ENCODE measurements around the gene GMEB2.
"Not testable (repeated sequence)": the region's sequence is repeated elsewhere in the genome, so short reads cannot be mapped to it uniquely, and the experiment has no call there.

The GMEB2 gene, protein sequence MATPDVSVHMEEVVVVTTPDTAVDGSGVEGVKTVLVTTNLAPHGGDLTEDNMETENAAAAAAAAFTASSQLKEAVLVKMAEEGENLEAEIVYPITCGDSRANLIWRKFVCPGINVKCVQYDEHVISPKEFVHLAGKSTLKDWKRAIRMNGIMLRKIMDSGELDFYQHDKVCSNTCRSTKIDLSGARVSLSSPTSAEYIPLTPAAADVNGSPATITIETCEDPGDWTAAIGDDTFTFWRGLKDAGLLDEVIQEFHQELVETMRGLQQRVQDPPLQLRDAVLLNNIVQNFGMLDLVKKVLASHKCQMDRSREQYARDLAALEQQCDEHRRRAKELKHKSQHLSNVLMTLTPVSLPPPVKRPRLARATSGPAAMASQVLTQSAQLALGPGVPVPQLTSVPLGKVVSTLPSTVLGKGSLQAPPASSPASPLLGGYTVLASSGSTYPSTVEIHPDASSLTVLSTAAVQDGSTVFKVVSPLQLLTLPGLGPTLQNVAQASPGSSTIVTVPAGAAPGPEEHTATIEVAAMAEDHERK

DNA sequence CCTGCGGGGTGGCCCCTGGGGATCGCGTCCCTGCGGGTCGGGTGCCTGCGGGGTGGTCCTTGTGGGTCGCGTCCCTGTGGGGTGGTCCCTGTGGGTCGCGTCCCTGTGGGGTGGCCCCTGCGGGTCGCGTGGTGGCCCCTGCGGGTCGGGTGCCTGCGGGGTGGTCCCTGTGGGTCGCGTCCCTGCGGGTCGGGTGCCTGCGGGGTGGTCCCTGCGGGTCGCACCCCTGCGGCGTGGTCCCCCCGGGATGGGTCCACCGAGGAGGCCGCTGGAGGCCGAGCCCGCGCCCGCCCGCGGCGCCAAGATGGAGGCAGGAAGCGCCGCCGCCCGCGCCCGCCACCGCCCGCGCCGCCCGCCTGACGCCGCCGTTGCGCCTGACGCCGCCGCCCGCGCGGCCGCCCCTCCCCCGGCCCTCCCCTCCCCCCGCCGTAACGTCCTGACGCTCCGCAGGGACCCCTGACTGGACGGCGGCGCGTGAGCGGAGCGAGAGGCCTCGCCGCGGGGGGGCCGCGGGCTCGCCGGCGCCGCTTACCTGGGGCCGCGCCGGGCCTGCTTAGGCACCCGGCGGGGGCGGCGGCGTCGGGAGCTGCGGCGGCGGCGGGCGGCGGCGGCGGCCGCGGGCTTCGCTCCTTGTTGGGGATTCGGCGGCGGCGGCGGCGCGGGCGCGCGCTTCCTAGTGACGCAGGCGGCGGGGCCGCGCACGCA is at the start of gene GMEB2:
TSS of gene GMEB2 (minus strand) at position 678 of the 705 bp plus-strand sequence. CDS start 7,704 bp downstream, outside the sequence.
- no peak for FAIRE-seq

GRCh38 chr20:63675681-63676368 is 48.9 kb upstream of the GMEB2 start:
- no peak for FAIRE-seq

DNA sequence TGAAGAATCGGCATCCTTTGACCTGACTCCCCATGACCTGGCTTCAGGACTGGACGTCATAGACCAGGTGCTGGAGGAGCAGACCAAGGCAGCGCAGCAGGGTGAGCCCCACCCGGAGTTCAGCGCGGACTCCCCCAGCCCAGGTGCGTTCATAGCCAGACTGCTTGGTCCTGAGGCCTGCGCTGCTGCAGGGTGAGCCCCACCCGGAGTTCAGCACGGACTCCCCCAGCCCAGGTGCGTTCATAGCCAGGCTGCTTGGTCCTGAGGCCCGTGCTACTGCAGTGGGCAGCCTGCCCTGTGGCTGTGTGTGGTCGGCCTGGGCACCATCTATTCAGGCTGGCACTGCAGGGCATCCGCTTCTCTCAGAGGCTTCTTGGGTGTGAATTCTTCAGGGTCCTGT is 47.0 kb upstream of the GMEB2 start:
- FAIRE-seq: no peak

- FAIRE-seq: no peak
These were observed 45.8 kb upstream of the GMEB2 start for GRCh38 chr20:63672666-63673065.

GRCh38 chr20:63671695-63672094 is 44.8 kb upstream of the GMEB2 start:
- not testable (repeated sequence) for FAIRE-seq

DNA sequence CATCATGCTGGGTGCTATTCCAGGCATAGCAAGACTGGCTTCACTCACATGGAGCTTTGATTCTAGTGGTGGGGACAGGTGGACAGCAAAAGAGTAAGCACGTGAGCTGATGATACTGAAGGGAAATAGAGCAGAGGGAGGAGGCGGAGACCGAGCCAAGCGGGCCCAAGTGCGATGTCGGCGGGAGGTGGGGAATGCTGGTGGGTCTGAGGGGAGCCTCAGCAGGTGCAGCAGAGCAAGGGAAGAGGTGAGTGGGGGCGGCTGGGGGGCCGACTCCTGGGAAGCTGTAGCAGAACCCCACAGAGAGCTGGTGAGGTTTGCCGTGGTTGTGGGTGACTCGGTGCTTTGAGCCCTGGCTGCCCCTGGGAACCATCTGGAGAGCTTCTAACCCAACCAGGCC is 41.5 kb upstream of the GMEB2 start:
- no peak for FAIRE-seq

- FAIRE-seq: no peak
These were observed 41.0 kb upstream of the GMEB2 start for GRCh38 chr20:63667858-63668257.

DNA sequence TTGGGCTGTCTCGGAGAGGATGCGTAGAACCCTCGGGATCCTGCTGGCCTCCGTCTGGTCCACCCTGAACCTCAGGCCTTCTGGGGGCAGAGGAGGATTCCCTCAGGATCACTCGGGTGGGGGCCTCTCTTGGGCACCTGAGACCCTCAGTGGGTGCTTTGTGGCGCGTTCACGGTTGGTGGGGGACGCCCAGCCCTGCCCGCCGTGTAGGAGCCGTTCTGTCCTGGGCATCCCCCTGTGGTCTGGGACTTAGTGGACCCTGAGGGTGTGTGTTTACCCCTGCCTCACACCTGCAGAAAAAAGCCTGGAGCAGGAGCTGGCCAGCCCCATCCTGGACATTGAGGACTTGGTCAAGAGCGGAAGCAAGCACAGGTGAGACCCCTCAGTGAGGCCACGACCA is 38.8 kb upstream of the GMEB2 start:
- no peak for FAIRE-seq

- FAIRE-seq: no peak
These were observed 38.1 kb upstream of the GMEB2 start for GRCh38 chr20:63664861-63665594.

DNA sequence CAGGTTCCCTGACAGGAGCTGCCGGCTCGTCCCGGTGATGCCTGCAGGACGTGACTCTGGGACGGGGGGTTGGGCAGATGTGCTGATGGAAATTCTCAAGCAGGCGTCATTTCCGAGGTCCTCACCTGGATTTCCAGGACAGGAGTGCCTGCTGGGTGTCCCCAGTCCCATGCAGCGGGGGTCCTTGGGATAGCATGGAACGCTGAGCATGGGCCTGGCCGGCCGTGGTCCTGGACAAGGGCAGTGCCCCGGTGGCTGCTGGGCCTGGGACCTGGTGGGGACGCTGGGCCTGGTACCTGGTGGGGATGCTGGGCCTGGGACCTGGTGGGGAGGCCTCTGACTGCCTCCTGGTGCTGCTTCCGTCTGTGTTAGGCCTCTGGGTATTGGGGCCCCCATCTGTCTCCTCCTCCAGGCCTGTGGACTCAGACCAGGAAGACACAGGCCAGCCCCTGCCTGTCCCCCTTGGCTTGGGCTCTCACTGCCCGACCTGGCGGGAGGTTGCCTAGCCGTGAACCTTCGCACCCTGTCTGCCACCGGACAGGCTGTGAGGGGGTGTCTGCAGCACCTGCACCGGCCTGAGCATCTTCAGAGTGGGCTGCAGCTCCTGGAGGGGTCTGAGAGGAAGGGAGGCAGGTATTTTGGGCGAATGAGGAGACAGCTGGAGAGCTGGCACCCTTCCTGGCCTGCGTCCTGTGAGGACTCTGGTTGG is 37.4 kb upstream of the GMEB2 start:
- no peak for FAIRE-seq

DNA sequence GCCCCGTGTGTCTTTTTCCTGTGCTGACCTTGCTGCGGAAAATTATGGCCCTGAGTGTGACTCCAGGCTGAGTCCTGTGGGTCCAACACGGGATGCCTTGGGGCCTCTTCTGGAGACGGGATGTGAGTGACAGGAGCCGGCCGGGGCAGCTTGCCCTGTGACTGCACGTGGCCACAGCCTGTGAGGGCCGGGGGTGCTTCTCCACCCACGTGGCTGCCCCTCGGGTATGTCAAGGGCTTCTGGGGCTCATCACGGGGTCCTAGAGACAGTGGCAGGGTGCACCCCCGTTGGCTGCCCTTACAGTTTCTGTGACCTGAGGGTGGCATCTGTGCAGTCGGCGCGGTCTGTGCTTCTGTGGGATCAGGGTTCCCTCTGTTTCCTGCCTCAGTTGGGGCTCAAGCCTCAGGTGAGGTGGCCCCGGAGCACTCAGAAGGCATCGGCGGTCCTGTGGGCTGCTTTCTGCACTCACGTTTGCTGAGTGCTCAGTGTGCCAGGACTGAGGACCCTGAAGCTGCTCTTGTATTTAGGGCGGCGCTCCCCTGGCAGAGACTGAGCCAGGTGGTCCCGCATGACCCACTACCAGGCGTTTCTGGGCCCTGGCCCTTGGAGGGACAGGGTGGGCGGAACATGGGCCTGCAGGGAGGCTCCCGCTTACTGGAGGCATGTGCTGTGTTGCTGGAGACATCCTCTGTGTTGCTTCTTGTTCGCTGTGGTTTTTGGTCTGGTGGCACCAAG is 36.6 kb upstream of the GMEB2 start:
- FAIRE-seq: no peak

GRCh38 chr20:63662813-63663189 is 35.9 kb upstream of the GMEB2 start:
- FAIRE-seq: no peak

- no peak for FAIRE-seq
These were observed 35.3 kb upstream of the GMEB2 start for GRCh38 chr20:63661959-63662812.

DNA sequence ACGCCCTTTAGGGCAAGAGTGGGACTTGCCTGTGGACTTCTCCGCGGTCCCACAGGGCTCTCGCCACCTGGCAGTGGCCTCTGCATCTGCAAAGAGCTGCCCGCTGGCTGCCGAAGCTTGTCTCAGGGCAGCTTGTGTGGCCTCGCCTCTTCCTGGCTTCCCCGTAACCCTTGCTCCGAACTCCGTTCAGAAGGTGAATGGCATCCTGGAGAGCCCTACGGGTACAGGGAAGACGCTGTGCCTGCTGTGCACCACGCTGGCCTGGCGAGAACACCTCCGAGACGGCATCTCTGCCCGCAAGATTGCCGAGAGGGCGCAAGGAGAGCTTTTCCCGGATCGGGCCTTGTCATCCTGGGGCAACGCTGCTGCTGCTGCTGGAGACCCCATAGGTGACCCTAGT is 34.2 kb upstream of the GMEB2 start:
- FAIRE-seq: no peak

GRCh38 chr20:63660622-63661021 is 33.7 kb upstream of the GMEB2 start:
- FAIRE-seq: no peak

DNA sequence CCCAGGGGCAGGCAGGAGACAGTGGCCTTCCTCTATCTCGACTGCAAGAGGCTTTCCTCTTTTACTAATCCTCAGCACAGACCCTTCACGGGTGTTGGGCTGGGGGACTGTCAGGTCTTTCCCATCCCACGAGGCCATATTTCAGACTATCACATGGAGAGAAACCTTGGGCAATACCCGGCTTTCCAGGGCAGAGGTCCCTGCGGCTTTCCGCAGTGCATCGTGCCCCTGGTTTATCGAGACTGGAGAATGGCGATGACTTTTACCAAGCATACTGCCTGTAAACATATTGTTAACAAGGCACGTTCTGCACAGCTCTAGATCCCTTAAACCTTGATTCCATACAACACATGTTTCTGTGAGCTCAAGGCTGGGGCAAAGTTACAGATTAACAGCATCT is 33.3 kb upstream of the GMEB2 start:
- not testable (repeated sequence) for FAIRE-seq

GRCh38 chr20:63659370-63659769 is 32.5 kb upstream of the GMEB2 start:
- FAIRE-seq: no peak

- no peak for FAIRE-seq
These were observed 31.9 kb upstream of the GMEB2 start for GRCh38 chr20:63658749-63659187.

- peak; percentile 8 for FAIRE-seq
These were observed 31.2 kb upstream of the GMEB2 start, which contains the start of gene RTEL1 for GRCh38 chr20:63657937-63658748. TSS of gene RTEL1 (plus strand) at chr20:63658312. CDS start at chr20:63659403, 1,091 bp downstream.

Measured in endometrium (tissue), 2 donors.